Measurements from ENCODE around the gene PPP6R2. TPM values are rescaled to one million over a fixed set of nuclear protein-coding genes. Genes with fewer than 3 reads are reported as not detected.

Gene PPP6R2
- 18.9 and 31.4 TPM in 2 replicates for total RNA-seq (2014; rRNA removed; shearing (Covaris generic))

- peak; percentile 56 for DNase-seq (ENCODE audit: low read depth)
Observed at GRCh38 chr22:50342651-50343540, at the start of gene PPP6R2. Gene PPP6R2, plus strand, starts transcription at chr22:50343327. Its CDS starts 50,582 bp downstream, at chr22:50393909.

GRCh38 chr22:50293441-50294318 lies 49.4 kb upstream of the PPP6R2 start:
- peak; percentile 78 for DNase-seq (ENCODE audit: low read depth)

GRCh38 chr22:50294319-50294656 lies 48.8 kb upstream of the PPP6R2 start:
- DNase-seq (ENCODE audit: low read depth), result no peak

GRCh38 chr22:50296658-50297490 lies 46.3 kb upstream of the PPP6R2 start:
- DNase-seq (ENCODE audit: low read depth), result no peak

- no peak for DNase-seq (ENCODE audit: low read depth)
Observed at GRCh38 chr22:50297510-50298265, 45.4 kb upstream of the PPP6R2 start.

- no peak for DNase-seq (ENCODE audit: low read depth)
Observed at GRCh38 chr22:50298266-50298637, 44.9 kb upstream of the PPP6R2 start.

- DNase-seq (ENCODE audit: low read depth), result no peak
Observed at GRCh38 chr22:50298937-50299784, 44.0 kb upstream of the PPP6R2 start.

- no peak for DNase-seq (ENCODE audit: low read depth)
Observed at GRCh38 chr22:50299785-50300619, 43.1 kb upstream of the PPP6R2 start.

GRCh38 chr22:50300620-50301257 lies 42.4 kb upstream of the PPP6R2 start:
- DNase-seq (ENCODE audit: low read depth), result no peak

GRCh38 chr22:50301581-50301991 lies 41.5 kb upstream of the PPP6R2 start:
- no peak for DNase-seq (ENCODE audit: low read depth)

GRCh38 chr22:50302041-50302541 lies 41.0 kb upstream of the PPP6R2 start:
- no peak for DNase-seq (ENCODE audit: low read depth)

GRCh38 chr22:50302564-50302963 lies 40.6 kb upstream of the PPP6R2 start:
- no peak for DNase-seq (ENCODE audit: low read depth)

- DNase-seq (ENCODE audit: low read depth), result no peak
Observed at GRCh38 chr22:50303515-50303847, 39.6 kb upstream of the PPP6R2 start.

- no peak for DNase-seq (ENCODE audit: low read depth)
Observed at GRCh38 chr22:50303848-50304527, 39.1 kb upstream of the PPP6R2 start.

GRCh38 chr22:50304528-50305392 lies 38.4 kb upstream of the PPP6R2 start:
- DNase-seq (ENCODE audit: low read depth), result no peak

GRCh38 chr22:50305393-50305922 lies 37.7 kb upstream of the PPP6R2 start:
- no peak for DNase-seq (ENCODE audit: low read depth)

Measured in M059J (cell line).